ENCODE results near the gene C10orf67.

DNA sequence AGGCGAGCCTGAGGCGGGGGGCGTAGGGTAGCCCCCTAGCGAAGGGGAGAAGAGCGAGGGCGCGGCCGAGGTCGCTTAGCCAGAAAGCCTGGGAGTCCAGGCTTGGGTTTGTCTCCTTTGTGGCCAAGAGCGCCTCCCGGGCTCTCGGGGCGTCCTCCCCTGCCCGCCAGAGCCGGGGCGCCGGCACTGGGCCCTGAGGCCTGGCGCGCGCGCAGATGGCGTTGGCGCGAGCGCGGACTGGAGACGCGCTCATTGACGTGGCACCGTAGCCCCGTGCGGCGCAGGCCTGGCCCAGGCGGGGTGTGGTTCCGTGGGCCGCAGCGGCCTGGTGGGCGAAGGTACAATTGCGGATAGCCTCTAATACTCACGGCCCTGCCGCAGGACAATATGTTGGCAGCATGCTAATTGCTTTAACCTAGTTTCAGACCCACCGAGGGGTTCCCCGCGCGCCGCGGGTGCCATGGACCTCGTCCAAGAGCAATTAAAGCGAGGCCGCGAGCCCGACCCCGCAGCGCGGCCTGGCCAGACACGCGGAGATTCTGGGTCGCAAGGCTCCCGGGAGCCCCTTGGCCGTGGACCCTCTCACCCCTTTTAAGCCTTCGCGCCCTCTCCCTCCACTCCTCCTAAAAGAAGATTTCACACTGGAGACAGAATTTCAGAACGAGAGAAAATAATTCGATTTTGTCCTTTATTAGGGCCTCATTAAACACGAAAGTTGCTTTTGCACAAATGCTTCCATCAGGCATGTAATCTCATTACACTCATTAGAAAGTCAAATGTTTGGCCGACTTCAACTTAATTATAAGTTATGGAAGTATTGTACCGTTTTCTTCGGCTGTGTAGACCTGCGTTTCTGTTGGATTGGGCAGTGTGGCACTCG, 149.4 kb downstream of the C10orf67 start:
- TF ChIP-seq, protein P1, sequence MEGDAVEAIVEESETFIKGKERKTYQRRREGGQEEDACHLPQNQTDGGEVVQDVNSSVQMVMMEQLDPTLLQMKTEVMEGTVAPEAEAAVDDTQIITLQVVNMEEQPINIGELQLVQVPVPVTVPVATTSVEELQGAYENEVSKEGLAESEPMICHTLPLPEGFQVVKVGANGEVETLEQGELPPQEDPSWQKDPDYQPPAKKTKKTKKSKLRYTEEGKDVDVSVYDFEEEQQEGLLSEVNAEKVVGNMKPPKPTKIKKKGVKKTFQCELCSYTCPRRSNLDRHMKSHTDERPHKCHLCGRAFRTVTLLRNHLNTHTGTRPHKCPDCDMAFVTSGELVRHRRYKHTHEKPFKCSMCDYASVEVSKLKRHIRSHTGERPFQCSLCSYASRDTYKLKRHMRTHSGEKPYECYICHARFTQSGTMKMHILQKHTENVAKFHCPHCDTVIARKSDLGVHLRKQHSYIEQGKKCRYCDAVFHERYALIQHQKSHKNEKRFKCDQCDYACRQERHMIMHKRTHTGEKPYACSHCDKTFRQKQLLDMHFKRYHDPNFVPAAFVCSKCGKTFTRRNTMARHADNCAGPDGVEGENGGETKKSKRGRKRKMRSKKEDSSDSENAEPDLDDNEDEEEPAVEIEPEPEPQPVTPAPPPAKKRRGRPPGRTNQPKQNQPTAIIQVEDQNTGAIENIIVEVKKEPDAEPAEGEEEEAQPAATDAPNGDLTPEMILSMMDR (IDR thresholded peaks at IDR 0.05): no peak
- no peak for TF ChIP-seq POLR2A (IDR thresholded peaks at IDR 0.05; ENCODE audit: low read depth)
- TF ChIP-seq EP300 (IDR thresholded peaks at IDR 0.05): no peak
